GM12873 (cell line): ENCODE results near the gene LIX1.

ENCODE experiments used
- TF ChIP-seq, protein P1 (sequence below): IDR thresholded peaks from 2 replicates; pipeline ENCODE4 v1.5.1; 2012; ENCODE audit warnings: low read depth, mild to moderate bottlenecking, moderate library complexity, low read length, control low read depth; ENCODE audit not compliant: insufficient read depth; ENCODE audit errors: missing control alignments

LIX1 gene

DNA sequence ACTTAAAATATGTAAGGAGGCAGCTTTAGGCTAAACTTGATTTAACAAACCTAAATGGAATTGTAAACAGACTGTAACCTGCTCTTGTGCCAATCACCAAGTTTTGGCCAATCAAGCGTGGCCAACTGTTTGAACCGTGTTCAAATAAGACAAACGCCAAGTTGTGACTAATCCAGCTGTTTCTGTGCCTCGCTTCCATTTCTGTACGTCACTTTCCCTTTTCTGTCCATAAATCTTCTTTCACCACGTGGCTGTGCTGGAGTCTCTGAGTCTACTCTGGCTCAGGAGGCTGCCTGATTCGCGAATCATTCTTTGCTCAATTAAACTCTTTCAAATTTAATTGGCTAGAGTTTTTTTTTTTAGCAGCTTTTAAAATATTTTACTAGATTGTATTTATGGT, 71.3 kb downstream of the LIX1 start:
- TF ChIP-seq, protein P1, sequence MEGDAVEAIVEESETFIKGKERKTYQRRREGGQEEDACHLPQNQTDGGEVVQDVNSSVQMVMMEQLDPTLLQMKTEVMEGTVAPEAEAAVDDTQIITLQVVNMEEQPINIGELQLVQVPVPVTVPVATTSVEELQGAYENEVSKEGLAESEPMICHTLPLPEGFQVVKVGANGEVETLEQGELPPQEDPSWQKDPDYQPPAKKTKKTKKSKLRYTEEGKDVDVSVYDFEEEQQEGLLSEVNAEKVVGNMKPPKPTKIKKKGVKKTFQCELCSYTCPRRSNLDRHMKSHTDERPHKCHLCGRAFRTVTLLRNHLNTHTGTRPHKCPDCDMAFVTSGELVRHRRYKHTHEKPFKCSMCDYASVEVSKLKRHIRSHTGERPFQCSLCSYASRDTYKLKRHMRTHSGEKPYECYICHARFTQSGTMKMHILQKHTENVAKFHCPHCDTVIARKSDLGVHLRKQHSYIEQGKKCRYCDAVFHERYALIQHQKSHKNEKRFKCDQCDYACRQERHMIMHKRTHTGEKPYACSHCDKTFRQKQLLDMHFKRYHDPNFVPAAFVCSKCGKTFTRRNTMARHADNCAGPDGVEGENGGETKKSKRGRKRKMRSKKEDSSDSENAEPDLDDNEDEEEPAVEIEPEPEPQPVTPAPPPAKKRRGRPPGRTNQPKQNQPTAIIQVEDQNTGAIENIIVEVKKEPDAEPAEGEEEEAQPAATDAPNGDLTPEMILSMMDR: no peak

DNA sequence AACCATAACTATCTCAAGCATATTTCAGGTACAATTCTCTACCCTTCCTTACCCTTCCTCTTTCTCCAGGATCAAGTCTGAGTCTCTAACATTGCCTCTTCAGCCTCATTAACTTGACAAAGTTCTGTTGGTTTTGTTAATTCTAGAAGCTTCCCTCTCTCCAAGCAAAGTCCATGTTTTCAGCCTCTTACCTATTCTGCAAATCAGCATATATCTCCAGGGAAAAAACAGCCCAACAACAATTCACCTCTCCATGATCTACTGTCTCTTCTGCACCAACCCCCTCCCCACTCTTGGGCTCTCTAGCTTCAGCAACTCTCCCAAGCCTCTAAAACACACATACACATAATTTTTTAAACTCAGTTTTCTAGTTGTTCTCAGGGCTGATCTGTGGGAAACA, 72.2 kb downstream of the LIX1 start:
- TF ChIP-seq, protein P1: no peak

DNA sequence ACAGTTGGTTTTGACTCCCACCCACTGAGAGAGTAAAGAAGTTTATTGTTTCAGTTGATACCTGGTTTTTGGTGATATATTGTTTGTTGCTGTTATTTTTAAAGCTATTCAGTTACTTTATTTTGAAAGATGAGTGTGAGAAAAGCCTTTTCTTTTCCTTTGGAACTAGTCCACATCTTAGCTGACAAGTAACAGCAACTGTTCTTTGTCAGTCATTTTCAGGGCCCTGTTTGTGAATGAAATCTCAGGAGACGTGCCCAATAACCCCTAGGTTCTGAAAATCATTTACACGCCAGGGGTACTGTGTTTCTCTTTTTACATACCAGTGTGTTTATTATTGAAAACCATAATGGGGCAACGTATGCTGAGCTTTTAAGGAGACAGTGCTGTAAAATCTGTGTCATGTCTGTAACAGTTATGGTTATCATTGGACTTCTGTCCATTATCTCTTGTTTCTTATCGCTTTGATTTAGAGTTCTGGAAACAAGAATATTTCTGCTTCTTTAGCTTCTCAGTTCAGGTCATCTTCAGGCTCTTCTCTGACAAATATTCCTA, 75.0 kb downstream of the LIX1 start:
- TF ChIP-seq, protein P1: no peak

DNA sequence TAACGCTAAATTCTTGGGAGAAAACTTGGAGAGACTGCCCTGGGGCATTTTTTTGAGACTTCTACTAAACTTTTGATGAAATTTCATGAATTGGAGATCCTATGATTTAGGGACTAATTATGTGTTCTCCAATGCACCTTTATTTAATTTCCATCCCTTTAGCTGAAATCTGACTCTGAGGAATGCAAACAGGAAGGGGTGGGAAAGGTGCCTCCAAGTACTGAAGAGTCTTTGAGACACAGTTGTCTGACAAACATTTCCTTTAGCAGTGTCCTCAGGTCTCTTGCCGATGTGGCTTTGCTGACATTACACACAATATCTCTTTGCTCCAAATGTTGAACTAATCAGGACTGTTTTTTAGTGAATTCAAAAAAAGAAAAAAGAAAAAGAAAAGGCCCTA, 76.9 kb downstream of the LIX1 start:
- TF ChIP-seq, protein P1: no peak

DNA sequence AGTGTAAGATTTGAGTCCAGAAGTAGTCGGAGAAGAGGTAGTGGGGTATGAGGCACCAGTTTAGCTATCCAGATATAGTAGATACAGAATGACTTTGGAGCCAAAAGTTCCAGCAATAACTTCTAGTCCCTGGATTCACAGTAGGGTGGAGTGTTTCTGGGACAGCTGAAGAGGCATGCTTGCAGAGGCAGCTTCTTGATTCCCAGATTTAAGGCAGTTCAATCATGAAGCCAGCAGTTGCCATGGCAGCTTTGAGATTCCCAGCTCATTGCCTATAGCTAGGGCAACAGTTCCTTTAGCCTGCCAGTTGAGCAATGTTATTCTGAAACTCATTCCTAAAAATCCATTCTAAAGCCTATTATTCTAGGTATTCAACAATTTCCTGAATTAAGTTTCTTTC, 79.2 kb downstream of the LIX1 start:
- TF ChIP-seq, protein P1: no peak

DNA sequence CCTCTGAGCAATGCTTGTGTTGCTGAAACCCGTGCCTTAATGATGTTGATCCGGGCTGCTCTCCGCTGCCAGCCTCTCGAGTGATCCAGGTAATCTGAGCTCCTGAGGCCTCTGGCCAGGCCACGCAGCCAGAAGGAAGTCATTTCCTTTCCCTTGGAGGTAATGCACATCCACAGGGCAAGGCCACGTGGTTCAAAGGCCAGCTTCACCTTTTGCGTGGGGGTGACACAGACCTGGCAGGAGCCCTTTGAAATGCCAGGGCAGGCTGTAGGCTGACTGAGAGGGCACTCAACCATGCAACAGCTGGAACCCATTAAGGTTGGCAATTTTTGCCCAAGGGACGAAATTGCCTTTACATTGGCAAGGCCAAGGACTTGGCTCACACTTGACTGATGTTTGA, 80.4 kb downstream of the LIX1 start:
- TF ChIP-seq, protein P1: no peak

DNA sequence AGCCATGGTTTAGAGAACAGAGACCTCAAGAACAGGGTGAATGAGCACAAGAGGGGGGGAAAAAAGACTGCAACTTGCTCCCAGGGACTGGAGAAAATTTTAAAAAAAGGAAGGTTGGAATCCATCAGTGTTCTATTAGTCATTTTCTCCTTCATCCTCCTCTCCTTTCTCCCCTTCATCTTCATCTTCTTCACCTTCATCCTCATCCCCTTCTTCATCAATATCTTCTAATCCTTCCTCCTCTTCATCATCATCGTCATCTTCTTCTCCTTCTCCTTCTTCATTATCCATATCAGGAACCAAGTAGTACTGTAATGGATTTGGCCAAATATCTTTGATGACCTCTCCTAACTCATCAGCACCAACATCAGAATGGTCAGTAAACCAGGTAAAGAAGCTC, 86.1 kb downstream of the LIX1 start:
- TF ChIP-seq, protein P1: no peak
